Measurements from ENCODE around the gene COMMD3.

Gene COMMD3

GRCh38 chr10:22314852-22315251, 1.3 kb upstream of the COMMD3 start:
- peak overlapping the region; percentile 90 for H3K4me3 Mint-ChIP-seq
- H3K36me3 Mint-ChIP-seq (ENCODE audit: low read depth): peaks cover 6% of the 10 kb centered on the region
- H3K4me1 Mint-ChIP-seq (ENCODE audit: low read depth): peaks cover 43% of the 10 kb centered on the region
- H3K27ac Mint-ChIP-seq: no peak overlapping the region
- peaks cover 37% of the 10 kb centered on the region for H3K27me3 Mint-ChIP-seq
- H3K9me3 Mint-ChIP-seq: no peaks in the 10 kb centered on the region

GRCh38 chr10:22315455-22316285, 518 bp upstream of the COMMD3 start:
- Mint-ChIP-seq H3K9me3 (no peaks in the 10 kb centered on the region), H3K4me3 (peak overlapping the region; percentile 90), H3K27me3 (peaks cover 41% of the 10 kb centered on the region), H3K4me1 (ENCODE audit: low read depth) (peaks cover 47% of the 10 kb centered on the region), H3K27ac (peak overlapping the region; percentile 93), H3K36me3 (ENCODE audit: low read depth) (peaks cover 6% of the 10 kb centered on the region)

- peaks cover 47% of the 10 kb centered on the region for H3K4me1 Mint-ChIP-seq (ENCODE audit: low read depth)
- peak overlapping the region; percentile 88 for H3K27ac Mint-ChIP-seq
- H3K36me3 Mint-ChIP-seq (ENCODE audit: low read depth): peaks cover 6% of the 10 kb centered on the region
- H3K27me3 Mint-ChIP-seq: peaks cover 37% of the 10 kb centered on the region
- H3K4me3 Mint-ChIP-seq: peak overlapping the region; percentile 90
- H3K9me3 Mint-ChIP-seq: no peaks in the 10 kb centered on the region
Measured at GRCh38 chr10:22317076-22317370, 835 bp downstream of the COMMD3 start.

GRCh38 chr10:22317771-22318565, 1.8 kb downstream of the COMMD3 start:
- no peaks in the 10 kb centered on the region for H3K9me3 Mint-ChIP-seq
- H3K4me1 Mint-ChIP-seq (ENCODE audit: low read depth): peaks cover 55% of the 10 kb centered on the region
- H3K36me3 Mint-ChIP-seq (ENCODE audit: low read depth): peaks cover 11% of the 10 kb centered on the region
- H3K4me3 Mint-ChIP-seq: peak overlapping the region; percentile 90
- H3K27me3 Mint-ChIP-seq: peaks cover 45% of the 10 kb centered on the region
- H3K27ac Mint-ChIP-seq: peak overlapping the region; percentile 31

GRCh38 chr10:22318772-22319171, 2.6 kb downstream of the COMMD3 start:
- Mint-ChIP-seq H3K27me3 (peaks cover 50% of the 10 kb centered on the region), H3K4me1 (ENCODE audit: low read depth) (peaks cover 63% of the 10 kb centered on the region), H3K9me3 (no peaks in the 10 kb centered on the region), H3K4me3 (peak overlapping the region; percentile 49), H3K36me3 (ENCODE audit: low read depth) (peaks cover 11% of the 10 kb centered on the region), H3K27ac (no peak overlapping the region)

GRCh38 chr10:22319547-22319979, 3.4 kb downstream of the COMMD3 start:
- peaks cover 11% of the 10 kb centered on the region for H3K36me3 Mint-ChIP-seq (ENCODE audit: low read depth)
- peak overlapping the region; percentile 86 for H3K4me3 Mint-ChIP-seq
- no peaks in the 10 kb centered on the region for H3K9me3 Mint-ChIP-seq
- H3K4me1 Mint-ChIP-seq (ENCODE audit: low read depth): peaks cover 71% of the 10 kb centered on the region
- peak overlapping the region; percentile 91 for H3K27ac Mint-ChIP-seq
- H3K27me3 Mint-ChIP-seq: peaks cover 57% of the 10 kb centered on the region

GRCh38 chr10:22319980-22320558, 3.9 kb downstream of the COMMD3 start:
- peaks cover 71% of the 10 kb centered on the region for H3K4me1 Mint-ChIP-seq (ENCODE audit: low read depth)

GRCh38 chr10:22320591-22321155, 4.5 kb downstream of the COMMD3 start, which contains the start of gene BMI1:
Gene BMI1, plus strand, starts transcription at chr10:22321099. Its CDS starts 5,351 bp downstream, at chr10:22326450.
- Mint-ChIP-seq H3K27me3 (peaks cover 53% of the 10 kb centered on the region), H3K36me3 (ENCODE audit: low read depth) (peaks cover 15% of the 10 kb centered on the region), H3K4me1 (ENCODE audit: low read depth) (peaks cover 67% of the 10 kb centered on the region), H3K9me3 (no peaks in the 10 kb centered on the region), H3K27ac (peak within 1 kb of the TSS; percentile 92), H3K4me3 (peak within 1 kb of the TSS; percentile 94)

More at GRCh38 chr10:22319980-22320558, 3.9 kb downstream of the COMMD3 start:
- H3K36me3 Mint-ChIP-seq (ENCODE audit: low read depth): peaks cover 14% of the 10 kb centered on the region
- peak overlapping the region; percentile 91 for H3K27ac Mint-ChIP-seq
- H3K4me3 Mint-ChIP-seq: peak overlapping the region; percentile 86
- H3K9me3 Mint-ChIP-seq: no peaks in the 10 kb centered on the region
- peaks cover 58% of the 10 kb centered on the region for H3K27me3 Mint-ChIP-seq

- Mint-ChIP-seq H3K27ac (peak overlapping the region; percentile 88), H3K27me3 (peaks cover 56% of the 10 kb centered on the region), H3K9me3 (no peaks in the 10 kb centered on the region), H3K4me3 (peak overlapping the region; percentile 83), H3K36me3 (ENCODE audit: low read depth) (peaks cover 20% of the 10 kb centered on the region), H3K4me1 (ENCODE audit: low read depth) (peaks cover 70% of the 10 kb centered on the region)
Measured at GRCh38 chr10:22321156-22321923, 5.2 kb downstream of the COMMD3 start.

GRCh38 chr10:22321924-22322640, 5.9 kb downstream of the COMMD3 start:
- Mint-ChIP-seq H3K9me3 (no peaks in the 10 kb centered on the region), H3K4me1 (ENCODE audit: low read depth) (peaks cover 71% of the 10 kb centered on the region), H3K36me3 (ENCODE audit: low read depth) (peaks cover 27% of the 10 kb centered on the region), H3K27me3 (peaks cover 57% of the 10 kb centered on the region), H3K27ac (peak overlapping the region; percentile 92), H3K4me3 (peak overlapping the region; percentile 94)

GRCh38 chr10:22322641-22323160, 6.5 kb downstream of the COMMD3 start:
- H3K4me3 Mint-ChIP-seq: peak overlapping the region; percentile 94
- peaks cover 60% of the 10 kb centered on the region for H3K27me3 Mint-ChIP-seq
- peaks cover 32% of the 10 kb centered on the region for H3K36me3 Mint-ChIP-seq (ENCODE audit: low read depth)
- H3K9me3 Mint-ChIP-seq: no peaks in the 10 kb centered on the region
- H3K4me1 Mint-ChIP-seq (ENCODE audit: low read depth): peaks cover 66% of the 10 kb centered on the region
- peak overlapping the region; percentile 92 for H3K27ac Mint-ChIP-seq

GRCh38 chr10:22323538-22324305, 7.5 kb downstream of the COMMD3 start:
- Mint-ChIP-seq H3K9me3 (no peaks in the 10 kb centered on the region), H3K4me1 (ENCODE audit: low read depth) (peaks cover 56% of the 10 kb centered on the region), H3K27me3 (peaks cover 53% of the 10 kb centered on the region), H3K27ac (no peak overlapping the region), H3K36me3 (ENCODE audit: low read depth) (peaks cover 30% of the 10 kb centered on the region), H3K4me3 (peak overlapping the region; percentile 94)

GRCh38 chr10:22324413-22324812, 8.2 kb downstream of the COMMD3 start:
- no peaks in the 10 kb centered on the region for H3K9me3 Mint-ChIP-seq
- peaks cover 50% of the 10 kb centered on the region for H3K4me1 Mint-ChIP-seq (ENCODE audit: low read depth)
- peaks cover 34% of the 10 kb centered on the region for H3K36me3 Mint-ChIP-seq (ENCODE audit: low read depth)
- H3K27me3 Mint-ChIP-seq: peaks cover 46% of the 10 kb centered on the region
- H3K4me3 Mint-ChIP-seq: peak overlapping the region; percentile 94
- peak overlapping the region; percentile 76 for H3K27ac Mint-ChIP-seq
